HG03354 (cell line): ENCODE results near the gene TMEM132D.

Experiments used
- ATAC-seq: cut with Tn5 transposase; IDR thresholded peaks from one replicate; pipeline ENCODE4 v1.9.1; 2021; ENCODE audit warnings: mild to moderate bottlenecking; ENCODE audit not compliant: unreplicated experiment, poor library complexity, severe bottlenecking

Gene TMEM132D

GRCh38 chr12:129676411-129676810 lies 227.4 kb downstream of the TMEM132D start:
- ATAC-seq, result no peak

- no peak for ATAC-seq
Measured at GRCh38 chr12:129675947-129676346, 227.9 kb downstream of the TMEM132D start.

GRCh38 chr12:129675496-129675895 lies 228.3 kb downstream of the TMEM132D start:
- ATAC-seq, result no peak

- ATAC-seq, result no peak
Measured at GRCh38 chr12:129673806-129674205, 230.0 kb downstream of the TMEM132D start.

GRCh38 chr12:129672110-129672509 lies 231.7 kb downstream of the TMEM132D start:
- ATAC-seq, result no peak

- no peak for ATAC-seq
Measured at GRCh38 chr12:129670256-129670920, 233.4 kb downstream of the TMEM132D start.

DNA sequence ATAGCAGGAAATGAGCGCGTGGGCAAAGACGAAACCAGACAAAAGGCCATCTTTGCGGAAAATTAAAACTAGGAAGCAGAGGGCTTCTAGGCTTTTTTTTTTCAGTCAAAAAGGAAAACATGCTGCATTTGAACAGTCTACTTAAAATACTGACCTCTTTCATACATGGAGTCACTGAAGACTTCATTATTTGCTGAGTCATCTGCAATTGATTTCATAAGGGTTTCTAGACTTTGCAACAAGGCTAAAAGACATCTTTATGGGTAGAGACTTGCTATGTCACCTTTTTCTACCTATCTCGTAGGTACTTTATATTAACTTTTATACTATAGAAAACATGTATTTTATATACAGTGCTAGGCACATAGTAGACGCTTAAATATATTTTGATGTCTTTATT lies 238.4 kb downstream of the TMEM132D start:
- no peak for ATAC-seq

- ATAC-seq, result no peak
Measured at GRCh38 chr12:129662234-129662633, 241.6 kb downstream of the TMEM132D start.

DNA sequence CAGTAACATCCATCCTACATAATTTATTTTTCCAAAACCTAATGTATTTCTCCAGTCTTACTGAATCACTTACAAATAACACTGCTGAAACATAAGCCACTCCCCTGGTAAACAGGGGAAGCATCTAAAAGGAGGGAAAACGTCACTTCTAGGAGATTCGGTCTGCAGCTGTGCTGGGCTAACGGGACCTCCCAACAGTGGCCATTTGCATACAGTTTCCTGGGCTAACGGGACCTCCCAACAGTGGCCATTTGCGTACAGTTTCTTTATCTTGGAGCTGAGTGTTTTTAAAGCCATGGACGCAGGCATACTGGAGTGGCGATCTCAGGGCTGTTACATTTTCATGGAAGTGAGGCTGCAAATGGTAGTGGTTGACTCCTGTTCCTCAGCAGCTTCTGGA lies 242.9 kb downstream of the TMEM132D start:
- no peak for ATAC-seq

DNA sequence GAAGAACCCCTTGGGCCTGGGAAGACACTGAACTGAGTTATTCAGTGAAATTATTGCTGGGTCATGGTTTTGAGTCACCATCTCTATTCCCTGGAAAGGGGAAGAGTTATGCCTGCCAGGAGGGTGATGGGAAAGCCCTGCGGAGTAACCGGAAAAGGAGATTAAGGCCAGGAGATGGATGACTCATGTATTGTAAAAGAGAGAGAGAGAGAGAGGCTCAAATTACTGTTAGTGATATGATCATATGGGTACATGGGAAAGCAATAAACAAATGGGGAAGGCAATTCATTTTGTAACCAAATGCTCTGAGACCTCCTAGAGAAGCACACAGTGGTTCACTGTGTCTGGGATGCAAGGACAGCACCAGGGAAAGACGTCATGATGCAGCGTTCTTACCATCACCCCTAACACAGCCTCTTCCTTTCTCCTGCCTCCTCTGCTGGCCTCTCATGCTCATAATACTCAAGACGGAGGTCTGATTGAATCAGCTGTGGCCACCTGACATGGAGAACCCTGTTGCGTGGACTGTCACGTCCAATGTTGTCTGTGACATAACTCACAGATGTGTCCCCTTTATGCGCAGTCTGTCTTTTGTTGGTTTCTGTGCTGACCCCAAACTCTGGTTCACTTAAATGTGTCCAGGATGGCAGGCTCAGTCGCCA lies 243.7 kb downstream of the TMEM132D start:
- ATAC-seq, result no peak

- no peak for ATAC-seq
Measured at GRCh38 chr12:129657179-129657578, 246.6 kb downstream of the TMEM132D start.

- no peak for ATAC-seq
Measured at GRCh38 chr12:129651951-129652350, 251.9 kb downstream of the TMEM132D start.

- no peak for ATAC-seq
Measured at GRCh38 chr12:129641926-129642325, 261.9 kb downstream of the TMEM132D start.

- no peak for ATAC-seq
Measured at GRCh38 chr12:129635021-129635685, 268.7 kb downstream of the TMEM132D start.

DNA sequence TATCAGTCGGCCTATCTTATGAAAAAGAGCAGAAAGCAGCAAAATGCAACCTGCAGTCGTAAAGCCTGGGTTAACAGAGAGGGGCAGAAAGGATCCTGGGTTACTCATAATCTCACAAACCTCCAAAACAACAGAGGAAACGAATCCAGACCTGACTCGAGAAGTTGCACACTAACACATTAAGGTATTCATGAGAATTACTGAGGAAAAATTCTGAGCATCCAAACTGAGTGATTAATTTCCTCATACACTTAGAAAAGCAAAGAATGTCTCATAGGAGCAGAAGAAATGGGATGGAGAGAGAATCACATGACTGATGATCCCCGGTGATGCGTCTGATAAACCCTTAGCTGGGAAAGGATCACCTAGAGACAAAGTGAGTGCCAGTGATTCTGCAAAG lies 272.5 kb downstream of the TMEM132D start:
- no peak for ATAC-seq

DNA sequence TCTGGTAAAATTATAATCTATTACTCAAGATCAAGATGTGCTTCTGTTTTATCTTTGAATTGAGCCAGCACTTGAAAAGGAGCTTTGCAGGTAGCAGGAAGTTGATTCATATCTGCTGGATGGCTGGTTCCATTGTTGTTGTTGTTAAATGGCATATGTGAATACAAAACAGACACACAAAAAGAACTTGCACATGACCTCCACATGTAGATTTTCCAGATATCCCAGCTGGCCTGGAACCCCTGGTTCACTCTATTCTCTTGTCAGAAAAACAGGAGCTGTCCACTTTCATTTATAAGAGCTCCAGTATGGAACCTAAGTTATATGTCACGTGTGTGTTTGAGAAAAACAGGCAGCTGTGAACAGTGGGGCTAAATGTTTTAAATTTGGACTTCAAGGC lies 273.9 kb downstream of the TMEM132D start:
- ATAC-seq, result no peak

- no peak for ATAC-seq
Measured at GRCh38 chr12:129622566-129622965, 281.3 kb downstream of the TMEM132D start.

DNA sequence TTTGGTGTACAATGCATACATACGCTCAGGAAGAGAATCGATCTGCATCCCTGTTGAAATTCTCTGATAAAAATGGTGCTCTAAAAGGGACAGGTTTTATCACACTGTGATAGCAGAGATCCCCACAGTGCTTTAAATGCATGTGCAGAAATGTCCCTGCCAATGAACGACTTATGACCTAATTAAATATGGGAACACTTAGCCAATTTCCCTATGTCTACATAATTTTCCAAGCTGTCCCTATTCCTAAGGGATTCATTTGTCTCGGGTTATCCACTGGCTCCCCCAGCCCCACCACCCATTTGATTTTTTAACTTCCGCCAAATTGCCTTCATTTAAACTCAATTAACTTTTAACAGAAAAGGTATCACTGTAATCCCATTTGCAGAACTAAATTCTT lies 284.6 kb downstream of the TMEM132D start:
- ATAC-seq, result no peak

DNA sequence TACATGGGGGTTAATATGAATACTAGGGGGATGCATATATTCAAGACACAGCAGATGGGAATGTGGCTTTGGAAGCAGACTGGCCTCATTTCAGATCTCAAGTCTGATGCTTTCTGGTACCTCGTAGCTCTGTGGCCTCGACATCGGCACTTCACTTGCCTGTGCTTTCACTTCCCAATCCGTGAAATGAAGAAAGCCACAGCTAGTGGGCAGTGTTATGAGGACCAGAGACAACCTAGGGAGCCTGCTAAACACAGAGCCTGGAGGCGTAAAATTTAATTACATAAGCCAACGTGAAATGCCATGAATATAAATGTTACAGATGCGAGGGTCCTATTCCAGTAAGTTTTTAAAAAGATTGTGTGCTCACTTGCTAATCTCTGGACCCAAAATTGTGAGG lies 286.0 kb downstream of the TMEM132D start:
- ATAC-seq, result no peak

- no peak for ATAC-seq
Measured at GRCh38 chr12:129615001-129615400, 288.8 kb downstream of the TMEM132D start.

DNA sequence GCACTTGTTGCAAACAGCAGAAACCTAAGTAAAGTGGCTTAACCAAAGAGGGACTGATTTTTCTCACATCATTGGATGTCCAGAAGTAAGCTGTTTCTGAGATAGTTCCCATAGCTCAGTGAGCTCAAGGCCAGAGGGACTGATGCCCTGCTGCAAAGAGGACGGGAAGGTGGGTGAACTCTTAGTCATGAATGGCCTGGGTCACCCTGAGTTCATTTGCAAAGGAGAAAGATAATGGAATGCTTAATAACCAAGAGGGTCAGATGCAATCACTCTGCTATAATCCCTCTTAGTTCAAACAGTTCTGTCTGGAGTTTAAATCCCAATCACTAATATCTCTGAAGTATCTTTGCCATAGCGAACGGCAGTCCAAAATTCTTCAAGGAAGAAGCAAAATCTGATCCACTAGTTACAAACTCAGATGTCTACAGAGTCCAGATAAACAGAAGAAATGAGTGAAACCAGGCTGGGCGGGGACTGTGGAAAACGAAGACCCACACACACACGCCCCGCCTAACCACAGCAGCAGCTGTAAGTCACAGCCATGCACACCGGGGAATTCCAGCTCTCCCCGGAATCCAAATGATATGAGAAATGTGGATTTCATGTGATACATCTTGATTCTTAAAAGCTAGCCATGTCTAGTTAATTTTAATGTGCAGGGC lies 289.5 kb downstream of the TMEM132D start:
- no peak for ATAC-seq
